Gastrocnemius medialis (tissue), 4 donors: Measurements from ENCODE around the gene SORD. TPM values are rescaled to one million over a fixed set of nuclear protein-coding genes. Genes with fewer than 3 reads are reported as not detected.

Experiments used
- ATAC-seq, 2 donors: fragments of 150-250 bp; one replicate each; pipeline ENCODE4 v1.9.1; 2016
- DNase-seq, 2 donors: peaks; one replicate each; pipeline ENCODE4 v3.0.0-alpha.2; 2019
- H3K27ac ChIP-seq, 4 donors: fragments of 200-600 bp; sonication (generic); 1 replicate in 1 of 4; 2 replicates in 3 of 4; pipeline ENCODE4 v1.5.1; 2016 to 2018; ENCODE audit warnings: mild to moderate bottlenecking in 2 of 4, moderate library complexity in 1 of 4
- H3K27me3 ChIP-seq, 3 donors: fragments of 200-600 bp; sonication (generic) in 2 of 3; 1 replicate in 1 of 3; 2 replicates in 2 of 3; pipeline versions ENCODE4 v1.5.1 to v1.6.0; 2016 to 2019; ENCODE audit warnings: mild to moderate bottlenecking in 1 of 3, moderate library complexity in 1 of 3
- H3K36me3 ChIP-seq, 2 donors: fragments of 200-600 bp; sonication (generic) in 1 of 2; one replicate each; pipeline ENCODE4 v1.5.1; 2017 to 2018
- H3K4me1 ChIP-seq, 2 donors: fragments of 200-600 bp; sonication (generic) in 1 of 2; one replicate each; pipeline ENCODE4 v1.5.1; 2016 to 2017; ENCODE audit warnings: mild to moderate bottlenecking in 2 of 2
- H3K4me3 ChIP-seq, 4 donors: fragments of 200-600 bp; sonication (generic) in 3 of 4; 1 replicate in 1 of 4; 2 replicates in 3 of 4; pipeline ENCODE4 v1.5.1; 2016 to 2019; ENCODE audit warnings: mild to moderate bottlenecking in 2 of 4
- H3K9me3 ChIP-seq, 3 donors: fragments of 200-600 bp; sonication (generic) in 2 of 3; 1 replicate in 1 of 3; 2 replicates in 2 of 3; pipeline ENCODE4 v1.5.1; 2016 to 2019
- POLR2A ChIP-seq, 2 donors: fragments of 450-650 bp; IDR thresholded peaks; one replicate each; pipeline ENCODE4 v1.6.1; 2017; ENCODE audit warnings: antibody characterized with exemption in 2 of 2, mild to moderate bottlenecking in 2 of 2, moderate library complexity in 2 of 2
- in situ Hi-C, 4 donors: fragments of 200-750 bp; cut with MboI; loops; one replicate each; pipeline versions ENCODE4 v1.15.0 to v1.8.0; 2017; ENCODE audit warnings: low sequenced_read_pairs in 4 of 4
- intact Hi-C: fragments of 100-400 bp; cut with DNase I; formaldehyde crosslinking; loops from one replicate; pipeline ENCODE4 v1.15.1; 2023; ENCODE audit warnings: low total_unique reads
- total RNA-seq, 4 donors: library from RNA; depleted of rRNA; stranded (reverse); fragments of >200 nt; gene quantifications; one replicate each; pipeline versions ENCODE4 v1.1.0 to v1.2.3, GENCODE V29; 2016
- TF ChIP-seq, protein P1 (sequence below), 5 experiments: fragments of 450-650 bp in 3 of 5; fragments of 200-600 bp in 2 of 5; sonication (generic) in 2 of 5; IDR thresholded peaks in 4 of 5; conservative IDR thresholded peaks in 1 of 5; 1 replicate in 4 of 5; 2 replicates in 1 of 5; pipeline ENCODE4 v1.5.1; 2016 to 2019; ENCODE audit warnings: antibody characterized with exemption in 5 of 5, mild to moderate bottlenecking in 3 of 5, moderate library complexity in 3 of 5

Gene SORD
- total RNA-seq, 4 donors from 2014 or later, result 2.6 to 11.6 (median 3.6) TPM

DNA sequence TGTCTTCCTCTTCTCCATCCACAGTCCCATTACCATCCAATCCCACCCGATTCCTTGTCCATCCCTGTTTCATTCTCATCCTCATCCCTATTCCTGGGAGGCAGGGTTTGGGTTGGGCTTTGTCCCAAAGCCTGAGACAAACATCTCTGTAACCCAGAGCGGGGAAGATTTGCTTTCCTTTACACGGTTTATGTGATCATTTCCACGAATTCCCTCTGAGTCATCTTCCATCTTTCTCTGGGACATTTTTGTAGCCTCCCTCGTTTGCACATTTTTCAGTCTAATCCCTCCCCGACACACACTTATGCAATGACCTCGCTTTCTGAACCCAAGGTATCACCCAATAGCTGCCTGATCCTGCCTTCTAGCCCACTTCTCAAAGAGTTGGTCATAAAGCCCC lies 68.2 kb downstream of the SORD start:
- TF ChIP-seq, protein P1, sequence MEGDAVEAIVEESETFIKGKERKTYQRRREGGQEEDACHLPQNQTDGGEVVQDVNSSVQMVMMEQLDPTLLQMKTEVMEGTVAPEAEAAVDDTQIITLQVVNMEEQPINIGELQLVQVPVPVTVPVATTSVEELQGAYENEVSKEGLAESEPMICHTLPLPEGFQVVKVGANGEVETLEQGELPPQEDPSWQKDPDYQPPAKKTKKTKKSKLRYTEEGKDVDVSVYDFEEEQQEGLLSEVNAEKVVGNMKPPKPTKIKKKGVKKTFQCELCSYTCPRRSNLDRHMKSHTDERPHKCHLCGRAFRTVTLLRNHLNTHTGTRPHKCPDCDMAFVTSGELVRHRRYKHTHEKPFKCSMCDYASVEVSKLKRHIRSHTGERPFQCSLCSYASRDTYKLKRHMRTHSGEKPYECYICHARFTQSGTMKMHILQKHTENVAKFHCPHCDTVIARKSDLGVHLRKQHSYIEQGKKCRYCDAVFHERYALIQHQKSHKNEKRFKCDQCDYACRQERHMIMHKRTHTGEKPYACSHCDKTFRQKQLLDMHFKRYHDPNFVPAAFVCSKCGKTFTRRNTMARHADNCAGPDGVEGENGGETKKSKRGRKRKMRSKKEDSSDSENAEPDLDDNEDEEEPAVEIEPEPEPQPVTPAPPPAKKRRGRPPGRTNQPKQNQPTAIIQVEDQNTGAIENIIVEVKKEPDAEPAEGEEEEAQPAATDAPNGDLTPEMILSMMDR (IDR thresholded peaks at IDR 0.05 in 4 of 5, conservative IDR thresholded peaks at IDR 0.05 in 1 of 5), result no peak
- TF ChIP-seq POLR2A (IDR thresholded peaks at IDR 0.05), result no peak
- Histone ChIP-seq H3K27me3 (peaks cover 0 to 6% (median 0%) of the 10 kb centered on the region in 3 donors), H3K27ac (no peak overlapping the region), H3K36me3 (no peaks in the 10 kb centered on the region), H3K9me3 (no peaks in the 10 kb centered on the region), H3K4me1 (no peaks in the 10 kb centered on the region), H3K4me3 (no peak overlapping the region)
- in situ Hi-C loops, result no loop called here
- DNase-seq (no peak), ATAC-seq (peak in 1 of 2 donors; percentile 24)
- intact Hi-C loops, result no loop called here

DNA sequence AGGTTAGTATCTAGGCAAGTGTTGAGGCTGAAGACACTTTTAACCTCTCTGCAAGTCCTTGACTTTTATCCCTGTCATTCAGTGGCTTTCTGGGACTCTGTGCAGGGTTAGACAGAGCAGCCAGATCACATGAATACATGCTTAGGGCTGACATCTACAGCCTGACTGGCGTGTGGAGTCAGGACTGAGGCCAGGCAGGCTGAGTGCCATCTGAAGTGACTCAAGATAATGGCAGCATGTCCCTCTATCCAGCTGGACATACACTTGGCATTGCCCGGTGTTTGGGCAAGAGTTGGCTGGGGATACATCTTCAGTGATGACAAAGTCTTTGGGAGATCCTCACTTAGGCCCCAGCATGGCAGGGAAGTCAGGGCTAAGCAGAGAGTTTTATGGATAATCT lies 68.6 kb downstream of the SORD start:
- H3K27ac ChIP-seq, result no peak overlapping the region
- TF ChIP-seq POLR2A (IDR thresholded peaks at IDR 0.05), result no peak
- TF ChIP-seq, protein P1 (IDR thresholded peaks at IDR 0.05 in 4 of 5, conservative IDR thresholded peaks at IDR 0.05 in 1 of 5), result no peak
- no peaks in the 10 kb centered on the region for H3K4me1 ChIP-seq
- no peak overlapping the region for H3K4me3 ChIP-seq
- H3K36me3 ChIP-seq, result no peaks in the 10 kb centered on the region
- intact Hi-C loops (no loop called here), in situ Hi-C loops (no loop called here)
- peaks cover 0 to 6% (median 0%) of the 10 kb centered on the region in 3 donors for H3K27me3 ChIP-seq
- DNase-seq (peak in 1 of 2 donors; percentile 55), ATAC-seq (peak; percentile 39 to 76)
- H3K9me3 ChIP-seq, result no peaks in the 10 kb centered on the region

DNA sequence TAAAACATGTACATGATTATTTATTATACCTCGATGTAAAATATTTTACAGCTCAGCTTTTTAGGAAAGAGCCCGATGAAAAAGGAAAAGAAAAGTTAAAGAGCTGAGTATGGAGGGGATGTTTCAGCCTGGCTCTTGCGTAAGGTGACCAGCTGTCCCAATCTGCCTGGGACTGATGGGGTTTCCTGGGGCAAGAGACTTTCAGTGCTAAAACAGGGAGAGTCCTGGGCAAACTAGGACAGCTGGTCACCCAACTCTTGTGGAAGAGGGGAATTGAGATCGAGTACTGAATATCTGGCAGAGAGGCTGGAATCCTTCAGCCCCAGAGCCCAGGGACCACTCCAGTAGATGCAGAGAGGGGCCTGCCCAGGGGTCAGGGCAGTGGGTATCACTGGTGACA lies 70.0 kb downstream of the SORD start:
- intact Hi-C loops, result no loop called here
- TF ChIP-seq POLR2A (IDR thresholded peaks at IDR 0.05), result no peak
- TF ChIP-seq, protein P1 (IDR thresholded peaks at IDR 0.05 in 4 of 5, conservative IDR thresholded peaks at IDR 0.05 in 1 of 5), result no peak
- DNase-seq, result no peak

DNA sequence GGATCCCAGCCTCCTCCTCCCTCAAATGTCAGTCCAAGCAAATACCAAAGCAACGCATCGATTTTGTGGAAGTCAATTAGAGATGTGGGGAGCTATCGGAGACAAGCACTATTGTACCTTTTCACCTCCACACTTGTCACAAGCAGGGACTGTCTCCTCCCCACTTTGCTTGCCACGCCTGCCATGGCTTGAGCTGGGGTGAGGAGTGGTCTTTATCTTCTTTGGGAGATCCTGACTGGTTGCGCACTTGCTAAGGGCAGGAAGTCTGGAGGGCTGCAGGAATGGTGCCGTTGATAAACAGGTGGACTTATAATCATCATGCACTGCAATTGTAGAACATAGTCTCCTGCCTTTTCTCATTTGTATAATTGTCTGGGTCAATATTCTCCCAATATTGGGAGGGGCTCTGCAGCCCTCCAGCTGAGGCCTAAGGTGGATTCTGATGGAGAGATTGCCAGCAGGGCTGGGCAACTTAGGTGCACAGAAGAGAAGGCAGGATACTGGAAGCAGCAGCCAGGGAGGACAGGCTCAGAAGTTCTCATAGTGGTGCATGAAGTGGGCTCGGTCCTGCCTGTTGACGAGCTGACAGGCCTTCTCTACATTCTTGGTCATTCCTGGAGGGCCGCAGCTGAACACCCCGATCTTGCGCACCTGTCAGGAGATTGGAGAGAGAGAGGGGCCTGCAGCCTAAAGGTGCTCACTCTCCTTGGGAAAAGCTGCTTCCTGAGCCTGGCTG lies 70.8 kb downstream of the SORD start:
- intact Hi-C loops (no loop called here), in situ Hi-C loops (no loop called here)
- no peak for TF ChIP-seq POLR2A (IDR thresholded peaks at IDR 0.05)
- TF ChIP-seq, protein P1 (IDR thresholded peaks at IDR 0.05 in 4 of 5, conservative IDR thresholded peaks at IDR 0.05 in 1 of 5), result no peak
- H3K27me3 ChIP-seq, result no peaks in the 10 kb centered on the region
- DNase-seq (no peak), ATAC-seq (no peak)
- H3K9me3 ChIP-seq, result no peaks in the 10 kb centered on the region
- no peaks in the 10 kb centered on the region for H3K4me1 ChIP-seq
- H3K36me3 ChIP-seq, result no peaks in the 10 kb centered on the region
- H3K27ac ChIP-seq, result no peak overlapping the region
- H3K4me3 ChIP-seq, result no peak overlapping the region

More for the DNA sequence above, 70.0 kb downstream of the SORD start:
- no peak for ATAC-seq
- Histone ChIP-seq H3K27ac (no peak overlapping the region), H3K4me1 (no peaks in the 10 kb centered on the region), H3K4me3 (no peak overlapping the region), H3K36me3 (no peaks in the 10 kb centered on the region), H3K27me3 (no peaks in the 10 kb centered on the region), H3K9me3 (no peaks in the 10 kb centered on the region)
- in situ Hi-C loops, result no loop called here
